PC-9 (cell line): Measurements from ENCODE around the gene RPS2.

Experiments used
- EZH2 ChIP-seq: fragments of 200-600 bp; sonication (generic); IDR thresholded peaks from 2 replicates; pipeline ENCODE4 v1.8.0; 2017; ENCODE audit warnings: antibody characterized with exemption, low read depth
- TF ChIP-seq, protein P1 (sequence below): fragments of 200-600 bp; sonication (generic); conservative IDR thresholded peaks from 2 replicates; pipeline ENCODE4 v1.6.1; 2017; ENCODE audit warnings: mixed run types, antibody characterized with exemption, mild to moderate bottlenecking, moderate library complexity

DNA sequence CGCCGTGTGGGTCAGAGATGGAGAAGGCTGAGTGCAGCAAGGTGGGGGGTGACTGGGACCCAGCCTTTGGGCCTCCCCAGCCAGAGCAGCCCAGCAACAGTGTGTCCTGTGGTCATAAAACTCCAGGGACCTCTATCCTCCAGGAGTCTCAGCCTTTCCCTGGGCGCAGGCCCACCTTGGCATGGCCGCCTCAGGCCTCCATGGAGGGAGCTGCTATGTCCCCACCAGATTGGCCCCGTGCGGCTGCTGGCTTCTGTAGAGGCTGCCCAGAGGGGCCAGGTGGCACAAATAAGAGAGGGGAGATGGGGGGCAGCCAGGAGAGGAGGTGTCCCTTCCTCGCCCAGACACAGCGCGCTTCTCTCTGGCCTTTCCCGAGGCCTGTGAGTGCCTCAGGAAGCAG is 22.6 kb upstream of the RPS2 start:
- TF ChIP-seq EZH2: no peak
- TF ChIP-seq, protein P1, sequence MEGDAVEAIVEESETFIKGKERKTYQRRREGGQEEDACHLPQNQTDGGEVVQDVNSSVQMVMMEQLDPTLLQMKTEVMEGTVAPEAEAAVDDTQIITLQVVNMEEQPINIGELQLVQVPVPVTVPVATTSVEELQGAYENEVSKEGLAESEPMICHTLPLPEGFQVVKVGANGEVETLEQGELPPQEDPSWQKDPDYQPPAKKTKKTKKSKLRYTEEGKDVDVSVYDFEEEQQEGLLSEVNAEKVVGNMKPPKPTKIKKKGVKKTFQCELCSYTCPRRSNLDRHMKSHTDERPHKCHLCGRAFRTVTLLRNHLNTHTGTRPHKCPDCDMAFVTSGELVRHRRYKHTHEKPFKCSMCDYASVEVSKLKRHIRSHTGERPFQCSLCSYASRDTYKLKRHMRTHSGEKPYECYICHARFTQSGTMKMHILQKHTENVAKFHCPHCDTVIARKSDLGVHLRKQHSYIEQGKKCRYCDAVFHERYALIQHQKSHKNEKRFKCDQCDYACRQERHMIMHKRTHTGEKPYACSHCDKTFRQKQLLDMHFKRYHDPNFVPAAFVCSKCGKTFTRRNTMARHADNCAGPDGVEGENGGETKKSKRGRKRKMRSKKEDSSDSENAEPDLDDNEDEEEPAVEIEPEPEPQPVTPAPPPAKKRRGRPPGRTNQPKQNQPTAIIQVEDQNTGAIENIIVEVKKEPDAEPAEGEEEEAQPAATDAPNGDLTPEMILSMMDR: no peak
